ENCODE results near the gene TRIM22.
A peak's percentile ranks its signal among the peaks of the same experiment; 100 is the strongest.
"Not testable (repeated sequence)": the region's sequence is repeated elsewhere in the genome, so short reads cannot be mapped to it uniquely, and the experiment has no call there.

TRIM22 gene

GRCh38 chr11:5691964-5692361, 2.4 kb downstream of the TRIM22 start:
- no peak for DNase-seq

GRCh38 chr11:5694642-5695041, 5.1 kb downstream of the TRIM22 start:
- DNase-seq, result peak in 1 of 2 experiments; percentile 21

DNA sequence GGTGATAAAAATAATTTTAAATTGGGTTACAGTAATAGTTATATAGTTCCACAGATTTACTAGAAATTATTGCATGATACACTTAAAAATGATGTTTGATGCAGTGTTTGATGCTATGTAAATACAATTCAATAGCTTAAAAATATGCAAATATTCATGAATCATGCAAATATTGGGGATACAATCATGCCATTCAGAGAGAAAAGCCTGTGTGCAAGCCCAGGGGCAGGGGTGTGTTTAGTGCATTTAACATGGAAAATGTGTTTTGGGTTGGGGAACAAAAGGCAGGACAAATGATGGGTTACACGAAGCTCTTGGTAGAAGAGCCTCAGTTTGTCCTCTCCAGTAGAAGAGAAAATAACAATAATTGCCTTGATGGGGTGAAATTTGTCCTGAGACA, 6.0 kb downstream of the TRIM22 start:
- no peak for DNase-seq

DNA sequence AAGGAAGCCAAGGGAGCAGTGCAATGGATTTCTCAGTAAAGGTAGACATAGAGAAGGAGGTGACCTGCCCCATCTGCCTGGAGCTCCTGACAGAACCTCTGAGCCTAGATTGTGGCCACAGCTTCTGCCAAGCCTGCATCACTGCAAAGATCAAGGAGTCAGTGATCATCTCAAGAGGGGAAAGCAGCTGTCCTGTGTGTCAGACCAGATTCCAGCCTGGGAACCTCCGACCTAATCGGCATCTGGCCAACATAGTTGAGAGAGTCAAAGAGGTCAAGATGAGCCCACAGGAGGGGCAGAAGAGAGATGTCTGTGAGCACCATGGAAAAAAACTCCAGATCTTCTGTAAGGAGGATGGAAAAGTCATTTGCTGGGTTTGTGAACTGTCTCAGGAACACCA, 6.6 kb downstream of the TRIM22 start:
- no peak for DNase-seq

GRCh38 chr11:5698281-5698680, 8.7 kb downstream of the TRIM22 start:
- no peak for DNase-seq

GRCh38 chr11:5700421-5701054, 10.9 kb downstream of the TRIM22 start:
- no peak for DNase-seq

GRCh38 chr11:5701055-5701577, 11.5 kb downstream of the TRIM22 start:
- no peak for DNase-seq

GRCh38 chr11:5703741-5704536, 14.3 kb downstream of the TRIM22 start:
- no peak for DNase-seq

DNA sequence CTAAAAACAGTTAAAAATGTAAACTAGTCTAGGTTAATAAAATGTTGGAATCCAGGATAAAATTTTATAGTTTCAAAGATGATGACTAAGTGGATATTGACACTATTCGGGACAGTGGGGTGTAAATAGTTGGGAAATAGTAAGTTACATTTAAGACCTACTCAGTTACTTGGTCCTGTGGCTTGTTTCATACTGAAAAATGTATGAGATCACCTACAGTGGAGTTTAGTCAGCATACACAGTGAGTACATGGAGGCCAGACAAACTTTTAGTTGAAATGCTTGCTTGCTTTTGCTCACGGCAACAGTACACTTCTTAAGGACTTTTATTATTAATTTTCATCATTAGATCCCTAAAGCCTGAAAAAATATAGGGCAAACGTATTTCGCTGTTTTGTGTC, 16.1 kb downstream of the TRIM22 start:
- DNase-seq, result no peak

DNA sequence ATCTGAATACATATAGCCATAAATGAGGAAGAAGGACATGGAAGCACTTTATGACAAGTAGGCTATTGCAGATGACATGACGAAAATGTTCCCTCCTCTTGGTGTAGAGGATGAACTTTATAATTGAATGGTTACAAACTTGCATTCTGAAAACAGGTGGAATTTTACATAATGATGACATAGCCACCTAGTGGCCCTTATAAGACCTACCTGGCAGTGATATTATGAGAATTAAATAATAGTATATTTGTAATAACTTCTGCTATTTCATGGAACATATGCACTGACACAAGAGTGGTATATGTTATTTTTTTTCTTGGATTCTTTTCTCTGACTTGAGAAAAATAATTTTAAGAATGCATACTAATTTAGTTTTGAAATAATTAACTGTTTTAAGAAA, 22.9 kb downstream of the TRIM22 start:
- DNase-seq, result no peak

GRCh38 chr11:5713695-5714094, 24.1 kb downstream of the TRIM22 start:
- DNase-seq, result no peak

GRCh38 chr11:5716518-5716917, 26.9 kb downstream of the TRIM22 start:
- DNase-seq, result not testable (repeated sequence)

DNA sequence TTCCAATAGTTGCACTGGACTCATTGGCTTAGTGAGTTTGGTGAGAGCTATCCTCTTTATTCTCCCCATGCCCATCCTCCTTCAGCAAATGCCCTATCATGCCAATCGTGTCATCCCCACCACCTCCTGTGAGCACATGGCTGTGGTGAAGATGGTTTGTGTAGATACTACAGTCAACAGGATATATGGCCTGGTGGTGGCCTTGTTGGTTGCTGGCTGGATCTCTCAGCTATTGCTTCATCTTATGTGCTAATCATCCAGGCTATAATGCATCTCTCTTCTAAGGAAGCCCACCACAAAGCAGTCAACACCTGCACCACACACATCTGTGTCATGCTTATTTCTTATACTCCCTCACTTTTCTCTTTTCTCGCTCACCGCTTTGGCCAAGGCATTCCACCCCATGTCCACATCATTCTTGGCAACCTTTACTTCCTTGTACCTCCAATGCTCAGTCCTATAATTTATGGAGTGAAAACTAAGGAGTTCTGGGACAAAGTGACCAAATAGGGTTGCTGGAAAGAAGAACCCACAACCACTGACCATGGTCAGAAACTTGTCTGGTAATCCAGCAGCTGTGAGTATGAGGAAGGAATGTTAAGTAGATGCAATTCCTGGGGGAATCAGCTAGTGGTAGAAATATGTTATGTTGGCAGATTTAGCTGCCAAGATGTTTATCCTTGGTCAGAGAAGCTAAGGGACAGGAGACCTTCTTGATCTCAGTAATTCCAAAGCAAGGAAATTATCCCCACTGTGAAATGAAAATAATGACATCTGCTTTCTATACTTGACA, 30.3 kb downstream of the TRIM22 start:
- no peak for DNase-seq

- DNase-seq, result no peak
Measured at GRCh38 chr11:5722622-5723021, 33.0 kb downstream of the TRIM22 start.

GRCh38 chr11:5726351-5726750, 36.8 kb downstream of the TRIM22 start:
- no peak for DNase-seq

GRCh38 chr11:5727691-5728090, 38.1 kb downstream of the TRIM22 start:
- no peak for DNase-seq

DNA sequence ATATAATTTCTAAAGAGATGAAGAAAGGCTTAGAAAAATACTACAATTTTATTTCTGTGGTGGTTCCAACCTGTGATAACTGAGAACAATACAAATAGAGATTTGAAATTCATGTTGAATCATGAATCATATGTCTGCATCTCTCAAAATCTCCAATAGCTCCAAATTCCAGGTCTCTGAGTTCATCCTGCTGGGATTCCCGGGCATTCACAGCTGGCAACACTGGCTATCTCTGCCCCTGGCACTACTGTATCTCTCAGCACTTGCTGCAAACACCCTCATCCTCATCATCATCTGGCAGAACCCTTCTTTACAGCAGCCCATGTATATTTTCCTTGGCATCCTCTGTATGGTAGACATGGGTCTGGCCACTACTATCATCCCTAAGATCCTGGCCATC, 46.8 kb downstream of the TRIM22 start, which contains the start of gene OR56B1:
Gene OR56B1 (plus strand): TSS at position 53 of the 400 bp plus-strand sequence. CDS start 69 bp downstream, at position 122.
- DNase-seq, result no peak

GRCh38 chr11:5737091-5737490, 47.5 kb downstream of the TRIM22 start:
- DNase-seq, result no peak

- DNase-seq, result no peak
Measured at GRCh38 chr11:5737670-5738392, 48.2 kb downstream of the TRIM22 start.

DNA sequence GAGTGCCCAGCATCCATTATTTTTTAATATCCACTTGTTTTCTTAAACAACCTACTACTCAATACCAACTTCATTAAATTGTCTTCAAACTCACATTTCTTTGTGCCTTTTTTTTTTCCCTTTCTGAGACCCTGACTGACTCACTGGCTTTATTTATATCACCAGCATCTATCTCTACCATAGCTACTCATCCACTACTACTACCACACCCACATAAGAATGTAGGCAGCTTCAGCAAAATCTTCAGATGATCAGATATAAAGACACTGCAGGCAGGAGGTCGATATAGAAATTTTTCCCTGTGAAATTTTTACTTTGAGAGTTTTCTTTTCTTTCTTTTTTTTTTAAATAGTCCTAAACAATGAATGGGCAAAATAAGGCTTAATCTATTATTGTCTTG, 48.8 kb downstream of the TRIM22 start:
- no peak for DNase-seq

- DNase-seq, result no peak
Measured at GRCh38 chr11:5746614-5747013, 57.0 kb downstream of the TRIM22 start.

- no peak for DNase-seq
Measured at GRCh38 chr11:5749836-5750235, 60.2 kb downstream of the TRIM22 start.

DNA sequence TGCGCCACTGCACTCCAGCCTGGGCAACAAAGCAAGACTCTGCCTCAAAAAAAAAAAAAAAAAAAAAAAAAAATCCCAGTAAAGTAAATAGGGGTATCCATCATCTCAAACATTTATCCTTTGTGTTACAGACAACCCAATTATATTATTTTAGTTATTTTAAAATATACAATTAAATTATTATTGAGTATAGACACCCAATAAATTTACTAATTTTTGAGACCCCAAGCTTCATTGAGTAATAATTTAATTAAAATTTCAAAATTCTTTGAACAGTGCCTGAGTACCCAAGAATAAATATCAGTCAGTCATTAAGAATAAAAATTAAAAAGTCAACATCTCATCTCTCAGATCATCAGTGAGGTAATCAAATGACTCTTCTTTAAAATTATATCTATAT, 64.4 kb downstream of the TRIM22 start, which contains the start of gene OR52N4:
Gene OR52N4 (plus strand): TSS at position 301 of the 400 bp plus-strand sequence. CDS start 498 bp downstream, outside the sequence.
- DNase-seq, result no peak
